A549 (cell line): ENCODE results near the gene SH3RF3. TPM values are rescaled to one million over a fixed set of nuclear protein-coding genes. Genes with fewer than 3 reads are reported as not detected.

Source experiments
- ATAC-seq, 2 experiments: fragments of 200-7000 bp in 1 of 2; fragments of >200 bp in 1 of 2; cut with Nextera tagmentation in 1 of 2; cut with Tn5 transposase in 1 of 2; 3 replicates each; pipeline versions ENCODE4 v1.8.0 to v1.9.1; 2018 to 2020; ENCODE audit warnings: mild to moderate bottlenecking in 1 of 2, moderate library complexity in 1 of 2
- CTCF ChIA-PET: fragments of 300-600 bp; sonication (Branson Sonifier 250); formaldehyde crosslinking; extraction: SDS; loops from one replicate; lab custom pipeline; 2021; ENCODE audit warnings: antibody characterized with exemption, inconsistent platforms; lab: Yijun Ruan, JAX
- POLR2A ChIA-PET: fragments of 350-600 bp; formaldehyde crosslinking; extraction: SDS; loops from one replicate; lab custom pipeline; 2021; ENCODE audit warnings: antibody characterized with exemption, inconsistent platforms; lab: Yijun Ruan, JAX
- DNase-seq, 2 experiments: peaks; one replicate each; pipeline versions ENCODE4 v3.0.0 to v3.0.0-alpha.2; 2011 to 2016; ENCODE audit warnings: low read depth in 1 of 2, low spot score in 1 of 2
- FAIRE-seq: peaks from 2 replicates; lab custom pipeline; 2011; peaks lifted over from hg19 to GRCh38; lab: Jason Lieb, UNC
- H3K27ac ChIP-seq, 2 experiments: fragments of >200 bp; sonication (Bioruptor Twin); formaldehyde crosslinking; 3 replicates each; pipeline ENCODE4 v1.5.1; 2016 to 2017
- H3K4me1 ChIP-seq: fragments of >200 bp; sonication (Bioruptor Twin); formaldehyde crosslinking; 3 replicates; pipeline ENCODE4 v1.6.1; 2016
- H3K4me2 ChIP-seq: fragments of >200 bp; sonication (Bioruptor Twin); formaldehyde crosslinking; 3 replicates; pipeline ENCODE4 v1.6.1; 2016
- H3K4me3 ChIP-seq: fragments of >200 bp; sonication (Bioruptor Twin); formaldehyde crosslinking; 3 replicates; pipeline ENCODE4 v1.5.1; 2016
- H3K9me3 ChIP-seq: fragments of >200 bp; sonication (Bioruptor Twin); formaldehyde crosslinking; 3 replicates; pipeline ENCODE4 v1.6.1; 2016
- CBX8 ChIP-seq: fragments of 200-600 bp; sonication (generic); IDR thresholded peaks from 2 replicates; pipeline ENCODE4 v1.6.1; 2016
- EHMT2 ChIP-seq: fragments of 200-600 bp; sonication (generic); IDR thresholded peaks from 2 replicates; pipeline ENCODE4 v1.6.1; 2016; ENCODE audit warnings: antibody characterized with exemption, low read depth, mild to moderate bottlenecking, moderate library complexity
- HDAC2 ChIP-seq: fragments of 200-600 bp; sonication (generic); IDR thresholded peaks from 2 replicates; pipeline ENCODE4 v1.6.1; 2016
- HEYL ChIP-seq: fragments of 250-450 bp; sonication (Bioruptor Pico); IDR thresholded peaks from 2 replicates; pipeline ENCODE4 v1.8.0; 2021; ENCODE audit warnings: mild to moderate bottlenecking, moderate library complexity
- NPAS2 ChIP-seq: fragments of 250-450 bp; sonication (Bioruptor Pico); IDR thresholded peaks from 2 replicates; pipeline ENCODE4 v1.8.0; 2022; ENCODE audit warnings: mild to moderate bottlenecking, moderate library complexity, borderline replicate concordance
- RAD21 ChIP-seq, 2 experiments: fragments of >200 bp in 1 of 2; sonication (Bioruptor Twin) in 1 of 2; formaldehyde crosslinking in 1 of 2; IDR thresholded peaks in 1 of 2; conservative IDR thresholded peaks in 1 of 2; 2 replicates in 1 of 2; 3 replicates in 1 of 2; pipeline ENCODE4 v1.6.1; 2012 to 2018; ENCODE audit warnings: inconsistent platforms in 1 of 2
- RARB ChIP-seq: fragments of 250-450 bp; sonication (Bioruptor Pico); IDR thresholded peaks from 2 replicates; pipeline ENCODE4 v1.8.0; 2021; ENCODE audit warnings: mild to moderate bottlenecking, moderate library complexity
- RCOR1 ChIP-seq: fragments of 150-350 bp; IDR thresholded peaks from 2 replicates; pipeline ENCODE4 v1.6.1; 2014; ENCODE audit warnings: antibody characterized with exemption, low read length, low read depth
- RFX5 ChIP-seq: fragments of 450-650 bp; IDR thresholded peaks from 2 replicates; pipeline ENCODE4 v1.7.1; 2014; ENCODE audit warnings: antibody characterized with exemption, mild to moderate bottlenecking, moderate library complexity
- SMC3 ChIP-seq: fragments of >200 bp; sonication (Bioruptor Twin); formaldehyde crosslinking; IDR thresholded peaks from 3 replicates; pipeline ENCODE4 v1.6.1; 2018; ENCODE audit warnings: inconsistent platforms
- ZFP36 ChIP-seq: fragments of 450-650 bp; IDR thresholded peaks from 2 replicates; pipeline ENCODE4 v1.6.1; 2014; ENCODE audit warnings: borderline replicate concordance; ENCODE audit not compliant: partially characterized antibody
- ZNF302 ChIP-seq: fragments of 250-450 bp; sonication (Bioruptor Pico); IDR thresholded peaks from 2 replicates; pipeline ENCODE4 v1.9.0; 2021; ENCODE audit warnings: inconsistent platforms, mild to moderate bottlenecking, moderate library complexity
- WGBS: methylation state at CpG from one replicate; pipeline ENCODE4 v1.1.6; 2017; ENCODE audit errors: missing lambda C conversion rate; 5-methylcytosine and 5-hydroxymethylcytosine counted together
- polyA plus RNA-seq, 4 experiments: library from polyadenylated mRNA; depleted of rRNA in 3 of 4; stranded (reverse); fragments of >200 nt; fragmentation: RNase III in 1 of 4; extraction: RNeasy Plus Mini Kit Qiagen cat#74134 plus additional on column Dnase treatment in 1 of 4; gene quantifications; 2 replicates in 3 of 4; 3 replicates in 1 of 4; pipeline ENCODE4 v1.2.3, GENCODE V29; 2011 to 2017
- TF ChIP-seq, protein P1 (sequence below): fragments of 250-450 bp; sonication (Bioruptor Pico); IDR thresholded peaks from 2 replicates; pipeline ENCODE4 v1.5.0; 2021; ENCODE audit warnings: mild to moderate bottlenecking, moderate library complexity, borderline replicate concordance
- TF ChIP-seq, protein P2 (sequence below): fragments of >200 bp; sonication (Bioruptor Twin); formaldehyde crosslinking; IDR thresholded peaks from 2 replicates; pipeline ENCODE4 v1.6.1; 2016
- TF ChIP-seq, protein P3 (sequence below): fragments of 150-350 bp; IDR thresholded peaks from 2 replicates; pipeline ENCODE4 v1.6.1; 2014; ENCODE audit warnings: low read depth, mild to moderate bottlenecking, low read length
- TF ChIP-seq, protein P4 (sequence below): fragments of >200 bp; sonication (Bioruptor Twin); formaldehyde crosslinking; IDR thresholded peaks from 3 replicates; pipeline ENCODE4 v1.5.1; 2016
- TF ChIP-seq, protein P5 (sequence below): IDR thresholded peaks from 2 replicates; pipeline ENCODE4 v1.6.1; 2012
- TF ChIP-seq, protein P6 (sequence below): fragments of 450-650 bp; IDR thresholded peaks from 2 replicates; pipeline ENCODE4 v1.6.1; 2014; ENCODE audit warnings: antibody characterized with exemption
- TF ChIP-seq, protein P7 (sequence below): fragments of 250-450 bp; sonication (Bioruptor Pico); IDR thresholded peaks from 2 replicates; pipeline ENCODE4 v1.5.0; 2020; ENCODE audit warnings: low read depth, mild to moderate bottlenecking, moderate library complexity

The SH3RF3 gene
- polyA plus RNA-seq, 2 of the 4 experiments (the other 2 are of a cell fraction), result 0.04 to 0.21 TPM

DNA sequence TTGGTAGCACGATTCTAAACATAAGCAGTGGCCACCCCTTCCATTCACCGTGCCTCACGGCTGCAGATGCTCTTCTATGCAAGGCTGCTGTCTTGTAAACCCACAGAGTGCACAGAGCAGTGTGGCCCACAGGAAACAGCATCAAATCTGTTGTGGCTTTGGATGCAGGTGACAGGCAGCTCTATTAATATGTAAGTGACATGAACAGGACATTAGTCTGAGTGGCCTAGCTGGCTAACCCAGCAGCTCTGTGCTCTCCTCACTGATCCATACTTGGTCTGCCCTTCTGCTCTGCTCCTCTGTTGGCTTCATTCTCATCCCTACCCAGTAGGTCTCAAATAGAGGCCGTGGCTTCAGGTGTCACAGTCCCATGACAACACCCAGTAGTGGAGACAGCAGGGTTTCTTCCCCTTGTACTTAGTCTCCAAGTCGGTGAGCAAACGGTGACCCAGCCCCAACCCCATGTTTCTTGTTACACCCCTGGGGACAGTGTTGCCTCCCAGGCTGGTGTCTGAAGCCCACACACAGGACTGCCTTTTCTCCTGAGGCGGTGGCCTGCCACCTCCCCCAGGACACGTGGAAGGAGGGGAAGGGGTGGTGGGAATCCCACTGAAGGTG, 5.8 kb downstream of the SH3RF3 start:
- Histone ChIP-seq H3K4me2 (no peak overlapping the region), H3K4me1 (no peaks in the 10 kb centered on the region), H3K4me3 (no peak overlapping the region), H3K27ac (no peak overlapping the region), H3K9me3 (no peaks in the 10 kb centered on the region)
- ChIA-PET CTCF (interaction anchor here (2.0 kb wide), 1 partner anchor 375 kb away, joined by 9 read pairs; no protein-coding TSS in a partner anchor), POLR2A (no interaction called here)
- ATAC-seq (no peak), FAIRE-seq (no peak), DNase-seq (no peak)
- TF ChIP-seq, protein P1, sequence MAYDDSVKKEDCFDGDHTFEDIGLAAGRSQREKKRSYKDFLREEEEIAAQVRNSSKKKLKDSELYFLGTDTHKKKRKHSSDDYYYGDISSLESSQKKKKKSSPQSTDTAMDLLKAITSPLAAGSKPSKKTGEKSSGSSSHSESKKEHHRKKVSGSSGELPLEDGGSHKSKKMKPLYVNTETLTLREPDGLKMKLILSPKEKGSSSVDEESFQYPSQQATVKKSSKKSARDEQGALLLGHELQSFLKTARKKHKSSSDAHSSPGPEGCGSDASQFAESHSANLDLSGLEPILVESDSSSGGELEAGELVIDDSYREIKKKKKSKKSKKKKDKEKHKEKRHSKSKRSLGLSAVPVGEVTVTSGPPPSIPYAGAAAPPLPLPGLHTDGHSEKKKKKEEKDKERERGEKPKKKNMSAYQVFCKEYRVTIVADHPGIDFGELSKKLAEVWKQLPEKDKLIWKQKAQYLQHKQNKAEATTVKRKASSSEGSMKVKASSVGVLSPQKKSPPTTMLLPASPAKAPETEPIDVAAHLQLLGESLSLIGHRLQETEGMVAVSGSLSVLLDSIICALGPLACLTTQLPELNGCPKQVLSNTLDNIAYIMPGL (CRISPR knock-in tag), result no peak
- TF ChIP-seq SMC3 (no peak), CBX8 (no peak), RARB (CRISPR knock-in tag) (no peak), RCOR1 (no peak), RAD21 (conservative IDR thresholded peaks at IDR 0.05 in 1 of 2, IDR thresholded peaks at IDR 0.05 in 1 of 2) (no peak), EHMT2 (no peak), NPAS2 (CRISPR knock-in tag) (no peak), ZNF302 (no peak), RFX5 (no peak), HDAC2 (no peak), ZFP36 (no peak), HEYL (CRISPR knock-in tag) (no peak)
- TF ChIP-seq, protein P2, sequence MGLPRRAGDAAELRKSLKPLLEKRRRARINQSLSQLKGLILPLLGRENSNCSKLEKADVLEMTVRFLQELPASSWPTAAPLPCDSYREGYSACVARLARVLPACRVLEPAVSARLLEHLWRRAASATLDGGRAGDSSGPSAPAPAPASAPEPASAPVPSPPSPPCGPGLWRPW, result no peak
- TF ChIP-seq, protein P3, sequence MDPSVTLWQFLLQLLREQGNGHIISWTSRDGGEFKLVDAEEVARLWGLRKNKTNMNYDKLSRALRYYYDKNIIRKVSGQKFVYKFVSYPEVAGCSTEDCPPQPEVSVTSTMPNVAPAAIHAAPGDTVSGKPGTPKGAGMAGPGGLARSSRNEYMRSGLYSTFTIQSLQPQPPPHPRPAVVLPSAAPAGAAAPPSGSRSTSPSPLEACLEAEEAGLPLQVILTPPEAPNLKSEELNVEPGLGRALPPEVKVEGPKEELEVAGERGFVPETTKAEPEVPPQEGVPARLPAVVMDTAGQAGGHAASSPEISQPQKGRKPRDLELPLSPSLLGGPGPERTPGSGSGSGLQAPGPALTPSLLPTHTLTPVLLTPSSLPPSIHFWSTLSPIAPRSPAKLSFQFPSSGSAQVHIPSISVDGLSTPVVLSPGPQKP, result no peak
- TF ChIP-seq, protein P4, sequence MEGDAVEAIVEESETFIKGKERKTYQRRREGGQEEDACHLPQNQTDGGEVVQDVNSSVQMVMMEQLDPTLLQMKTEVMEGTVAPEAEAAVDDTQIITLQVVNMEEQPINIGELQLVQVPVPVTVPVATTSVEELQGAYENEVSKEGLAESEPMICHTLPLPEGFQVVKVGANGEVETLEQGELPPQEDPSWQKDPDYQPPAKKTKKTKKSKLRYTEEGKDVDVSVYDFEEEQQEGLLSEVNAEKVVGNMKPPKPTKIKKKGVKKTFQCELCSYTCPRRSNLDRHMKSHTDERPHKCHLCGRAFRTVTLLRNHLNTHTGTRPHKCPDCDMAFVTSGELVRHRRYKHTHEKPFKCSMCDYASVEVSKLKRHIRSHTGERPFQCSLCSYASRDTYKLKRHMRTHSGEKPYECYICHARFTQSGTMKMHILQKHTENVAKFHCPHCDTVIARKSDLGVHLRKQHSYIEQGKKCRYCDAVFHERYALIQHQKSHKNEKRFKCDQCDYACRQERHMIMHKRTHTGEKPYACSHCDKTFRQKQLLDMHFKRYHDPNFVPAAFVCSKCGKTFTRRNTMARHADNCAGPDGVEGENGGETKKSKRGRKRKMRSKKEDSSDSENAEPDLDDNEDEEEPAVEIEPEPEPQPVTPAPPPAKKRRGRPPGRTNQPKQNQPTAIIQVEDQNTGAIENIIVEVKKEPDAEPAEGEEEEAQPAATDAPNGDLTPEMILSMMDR, result no peak
- TF ChIP-seq, protein P5, sequence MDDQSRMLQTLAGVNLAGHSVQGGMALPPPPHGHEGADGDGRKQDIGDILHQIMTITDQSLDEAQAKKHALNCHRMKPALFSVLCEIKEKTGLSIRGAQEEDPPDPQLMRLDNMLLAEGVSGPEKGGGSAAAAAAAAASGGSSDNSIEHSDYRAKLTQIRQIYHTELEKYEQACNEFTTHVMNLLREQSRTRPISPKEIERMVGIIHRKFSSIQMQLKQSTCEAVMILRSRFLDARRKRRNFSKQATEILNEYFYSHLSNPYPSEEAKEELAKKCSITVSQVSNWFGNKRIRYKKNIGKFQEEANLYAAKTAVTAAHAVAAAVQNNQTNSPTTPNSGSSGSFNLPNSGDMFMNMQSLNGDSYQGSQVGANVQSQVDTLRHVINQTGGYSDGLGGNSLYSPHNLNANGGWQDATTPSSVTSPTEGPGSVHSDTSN, result no peak
- TF ChIP-seq, protein P6, sequence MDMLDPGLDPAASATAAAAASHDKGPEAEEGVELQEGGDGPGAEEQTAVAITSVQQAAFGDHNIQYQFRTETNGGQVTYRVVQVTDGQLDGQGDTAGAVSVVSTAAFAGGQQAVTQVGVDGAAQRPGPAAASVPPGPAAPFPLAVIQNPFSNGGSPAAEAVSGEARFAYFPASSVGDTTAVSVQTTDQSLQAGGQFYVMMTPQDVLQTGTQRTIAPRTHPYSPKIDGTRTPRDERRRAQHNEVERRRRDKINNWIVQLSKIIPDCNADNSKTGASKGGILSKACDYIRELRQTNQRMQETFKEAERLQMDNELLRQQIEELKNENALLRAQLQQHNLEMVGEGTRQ, result no peak
- TF ChIP-seq, protein P7, sequence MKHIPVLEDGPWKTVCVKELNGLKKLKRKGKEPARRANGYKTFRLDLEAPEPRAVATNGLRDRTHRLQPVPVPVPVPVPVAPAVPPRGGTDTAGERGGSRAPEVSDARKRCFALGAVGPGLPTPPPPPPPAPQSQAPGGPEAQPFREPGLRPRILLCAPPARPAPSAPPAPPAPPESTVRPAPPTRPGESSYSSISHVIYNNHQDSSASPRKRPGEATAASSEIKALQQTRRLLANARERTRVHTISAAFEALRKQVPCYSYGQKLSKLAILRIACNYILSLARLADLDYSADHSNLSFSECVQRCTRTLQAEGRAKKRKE (CRISPR knock-in tag), result no peak
- WGBS, result 41% methylated on average over 8 of the region's 8 CpGs
